HG02981 (cell line): ENCODE measurements around the gene TGIF2LY.
"Not testable (repeated sequence)": the region's sequence is repeated elsewhere in the genome, so short reads cannot be mapped to it uniquely, and the experiment has no call there.

Experiments used
- ATAC-seq: cut with Tn5 transposase; IDR thresholded peaks from one replicate; pipeline ENCODE4 v1.9.1; 2021; ENCODE audit warnings: mild to moderate bottlenecking, moderate library complexity; ENCODE audit not compliant: unreplicated experiment

TGIF2LY gene

DNA sequence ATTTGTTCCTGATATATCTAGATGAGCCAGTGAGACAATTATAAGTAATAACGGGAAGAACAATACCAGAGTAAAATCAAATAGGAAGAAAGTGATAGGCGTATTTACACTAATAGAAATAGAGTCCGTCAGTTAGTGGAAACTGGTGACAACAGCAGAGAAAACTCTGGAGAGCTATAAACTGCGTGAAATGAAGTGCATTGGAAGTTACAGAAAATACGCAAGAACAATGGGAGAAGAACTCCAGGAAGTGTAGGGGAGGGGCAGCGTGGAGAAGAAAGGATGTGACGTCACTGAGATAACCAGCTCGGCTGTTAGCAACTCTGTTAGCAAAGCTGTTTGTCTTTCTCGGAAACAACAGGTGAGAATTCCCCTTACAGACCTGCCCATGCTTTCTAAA, at the start of gene TGIF2LY:
Gene TGIF2LY, plus strand, starts transcription at position 301 of the 400 bp plus-strand sequence. CDS start 178 bp downstream, outside the sequence.
- not testable (repeated sequence) for ATAC-seq
